Mucosa of gallbladder (tissue), 1 donor: ENCODE results near the gene RAB20. TPM values are rescaled to one million over a fixed set of nuclear protein-coding genes. Genes with fewer than 3 reads are reported as not detected.
"Not testable (repeated sequence)": the region's sequence is repeated elsewhere in the genome, so short reads cannot be mapped to it uniquely, and the experiment has no call there.

Experiments
- DNase-seq: peaks from one replicate; pipeline ENCODE4 v3.0.0-alpha.2; 2020; ENCODE audit warnings: low spot score
- total RNA-seq: library from RNA; stranded (reverse); gene quantifications from one replicate; pipeline ENCODE4 v1.2.1, GENCODE V29; 2021
- donor health status: DM: no; HTN: no; CAD: no.

Gene RAB20
- total RNA-seq, 1 donor from 2014 or later, result 41.1 TPM

- no peak for DNase-seq
These were observed 69.4 kb downstream of the RAB20 start for GRCh38 chr13:110491869-110492678.

- DNase-seq, result peak; percentile 24
These were observed 71.3 kb downstream of the RAB20 start for GRCh38 chr13:110490009-110490770.

- DNase-seq, result not testable (repeated sequence)
These were observed 74.6 kb downstream of the RAB20 start for GRCh38 chr13:110486880-110487279.

GRCh38 chr13:110486061-110486715 lies 75.3 kb downstream of the RAB20 start:
- DNase-seq, result no peak

GRCh38 chr13:110485604-110486003 lies 75.9 kb downstream of the RAB20 start:
- no peak for DNase-seq

- no peak for DNase-seq
These were observed 77.1 kb downstream of the RAB20 start for GRCh38 chr13:110484290-110485048.

- no peak for DNase-seq
These were observed 78.0 kb downstream of the RAB20 start for GRCh38 chr13:110483386-110483968.

GRCh38 chr13:110480161-110480560 lies 81.4 kb downstream of the RAB20 start:
- DNase-seq, result no peak

- no peak for DNase-seq
These were observed 81.9 kb downstream of the RAB20 start for GRCh38 chr13:110479648-110480047.

- DNase-seq, result no peak
These were observed 82.3 kb downstream of the RAB20 start for GRCh38 chr13:110479215-110479545.

- no peak for DNase-seq
These were observed 82.9 kb downstream of the RAB20 start for GRCh38 chr13:110478405-110479214.

- DNase-seq, result no peak
These were observed 83.7 kb downstream of the RAB20 start for GRCh38 chr13:110477706-110478245.

- DNase-seq, result no peak
These were observed 85.3 kb downstream of the RAB20 start for GRCh38 chr13:110476220-110476617.

GRCh38 chr13:110475550-110476219 lies 85.8 kb downstream of the RAB20 start:
- no peak for DNase-seq

GRCh38 chr13:110475117-110475516 lies 86.4 kb downstream of the RAB20 start:
- DNase-seq, result no peak

GRCh38 chr13:110474713-110475112 lies 86.8 kb downstream of the RAB20 start:
- DNase-seq, result no peak
